HEK293T (cell line): Measurements from ENCODE around the gene ITPK1.

ENCODE experiments used
- BHLHE40 ChIP-seq: fragments of 450-650 bp; IDR thresholded peaks from 2 replicates; pipeline ENCODE4 v1.6.1; 2016; ENCODE audit warnings: mild to moderate bottlenecking, moderate library complexity, borderline replicate concordance
- NFRKB ChIP-seq: fragments of 450-650 bp; IDR thresholded peaks from 2 replicates; pipeline ENCODE4 v1.6.1; 2016; ENCODE audit warnings: mild to moderate bottlenecking, moderate library complexity
- TARDBP ChIP-seq: fragments of 450-650 bp; IDR thresholded peaks from 2 replicates; pipeline ENCODE4 v1.6.1; 2016

GRCh38 chr14:93083917-93084316 lies 31.8 kb downstream of the ITPK1 start:
- TF ChIP-seq NFRKB (no peak), TARDBP (no peak), BHLHE40 (no peak)
